ENCODE results near the gene ETFBKMT.

DNA sequence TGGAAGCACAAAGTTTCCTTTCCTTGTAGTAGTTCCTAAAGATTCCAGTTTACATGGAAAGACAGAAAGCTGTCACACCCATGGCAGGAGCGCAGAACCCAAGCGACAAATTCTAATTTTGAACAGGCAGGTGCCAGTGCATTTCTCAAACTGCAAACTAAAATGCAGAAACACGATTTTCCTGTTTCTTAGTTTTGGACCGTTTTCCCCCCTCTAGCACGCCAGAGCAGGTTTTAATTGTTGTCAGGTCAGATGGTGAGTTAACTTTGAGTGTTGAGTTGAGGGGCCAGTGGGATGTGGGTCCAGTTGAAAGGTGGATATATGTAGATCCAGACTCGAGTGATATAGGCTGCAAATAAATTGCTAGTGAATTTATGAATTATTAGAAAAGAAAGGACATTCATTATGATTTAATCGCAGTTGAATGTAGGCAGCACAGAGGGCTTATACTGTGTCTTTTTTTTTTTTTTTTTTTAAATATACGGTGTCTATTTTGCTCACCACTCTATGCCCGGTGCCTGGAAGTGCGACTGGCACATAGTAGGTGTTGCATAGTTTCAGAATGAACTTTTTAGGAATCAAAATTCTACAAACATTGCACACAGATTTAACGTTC lies 909 bp upstream of the ETFBKMT start:
- TF ChIP-seq, protein P1, sequence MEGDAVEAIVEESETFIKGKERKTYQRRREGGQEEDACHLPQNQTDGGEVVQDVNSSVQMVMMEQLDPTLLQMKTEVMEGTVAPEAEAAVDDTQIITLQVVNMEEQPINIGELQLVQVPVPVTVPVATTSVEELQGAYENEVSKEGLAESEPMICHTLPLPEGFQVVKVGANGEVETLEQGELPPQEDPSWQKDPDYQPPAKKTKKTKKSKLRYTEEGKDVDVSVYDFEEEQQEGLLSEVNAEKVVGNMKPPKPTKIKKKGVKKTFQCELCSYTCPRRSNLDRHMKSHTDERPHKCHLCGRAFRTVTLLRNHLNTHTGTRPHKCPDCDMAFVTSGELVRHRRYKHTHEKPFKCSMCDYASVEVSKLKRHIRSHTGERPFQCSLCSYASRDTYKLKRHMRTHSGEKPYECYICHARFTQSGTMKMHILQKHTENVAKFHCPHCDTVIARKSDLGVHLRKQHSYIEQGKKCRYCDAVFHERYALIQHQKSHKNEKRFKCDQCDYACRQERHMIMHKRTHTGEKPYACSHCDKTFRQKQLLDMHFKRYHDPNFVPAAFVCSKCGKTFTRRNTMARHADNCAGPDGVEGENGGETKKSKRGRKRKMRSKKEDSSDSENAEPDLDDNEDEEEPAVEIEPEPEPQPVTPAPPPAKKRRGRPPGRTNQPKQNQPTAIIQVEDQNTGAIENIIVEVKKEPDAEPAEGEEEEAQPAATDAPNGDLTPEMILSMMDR (IDR thresholded peaks at IDR 0.05): no peak
- no peak for TF ChIP-seq POLR2A (IDR thresholded peaks at IDR 0.05)
